ENCODE data around the gene GABRA4.

Gene GABRA4

DNA sequence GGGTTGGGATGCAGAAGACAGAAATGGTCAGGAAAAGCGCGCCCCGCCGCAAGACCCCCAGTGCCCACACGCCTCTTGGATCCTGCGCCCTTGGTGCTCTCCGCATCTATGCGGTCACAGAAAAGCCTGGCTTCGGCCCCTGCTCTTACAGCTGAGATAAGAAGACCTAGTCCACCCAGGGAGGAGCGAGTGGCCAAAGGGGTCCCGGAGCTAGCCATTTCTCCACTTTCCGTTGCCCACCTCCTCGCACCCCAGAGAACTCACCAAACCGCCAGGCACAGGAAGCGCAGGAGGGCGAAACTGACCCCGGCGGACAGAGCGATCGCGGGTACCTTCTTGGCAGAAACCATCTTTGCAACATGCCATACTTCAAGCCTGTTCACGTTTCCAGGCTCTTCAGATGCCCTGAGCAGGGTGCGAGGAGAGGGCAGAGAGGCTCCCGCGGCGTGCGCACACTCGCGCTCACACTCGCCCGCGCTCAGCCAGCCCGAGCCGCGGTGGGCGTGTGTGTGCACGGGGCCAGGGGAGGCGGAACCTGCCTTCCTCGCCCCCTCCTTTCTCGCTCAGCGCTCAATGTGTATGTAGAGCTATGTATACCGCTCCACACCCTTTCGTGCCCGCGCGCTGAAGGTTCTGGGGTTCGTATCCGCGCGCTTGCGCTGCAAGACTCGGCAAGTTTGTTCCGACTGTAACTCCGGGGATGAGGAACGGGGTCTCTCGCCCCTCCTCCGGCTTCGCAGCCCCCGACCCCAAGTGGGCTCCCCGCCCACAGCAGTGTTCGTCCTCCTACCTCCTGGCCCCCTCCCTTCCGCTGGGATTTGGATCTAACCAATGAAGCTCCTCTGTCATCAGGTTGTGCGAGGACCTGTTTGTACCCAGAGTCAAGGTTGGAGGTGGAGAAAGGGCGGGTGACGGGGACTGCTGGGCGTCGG is at the start of gene GABRA4:
GABRA4 (minus strand) TSS at position 507 of the 932 bp plus-strand sequence; CDS start at position 350, 157 bp downstream.
- DNase-seq (ENCODE audit: low spot score), result no peak

DNA sequence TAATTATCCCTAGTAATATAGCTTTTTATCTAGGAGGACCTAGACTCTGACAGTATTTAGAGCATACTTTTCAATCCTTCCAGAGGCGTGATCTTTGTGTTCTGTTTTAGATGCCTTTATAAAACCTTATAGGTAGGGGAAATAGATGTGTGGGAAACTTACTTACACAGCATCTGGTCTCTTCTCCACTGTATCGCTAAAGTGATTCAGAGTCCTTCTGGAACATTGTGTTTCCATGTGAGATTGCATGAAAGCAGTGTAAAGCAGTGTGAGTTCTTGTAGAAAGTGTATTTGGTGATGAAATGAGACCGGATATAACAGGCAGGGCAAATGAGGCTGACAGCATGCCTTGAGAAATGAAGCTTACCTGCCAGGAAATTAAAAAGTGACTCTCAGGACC is 47.4 kb upstream of the GABRA4 start:
- no peak for DNase-seq (ENCODE audit: low spot score)

DNA sequence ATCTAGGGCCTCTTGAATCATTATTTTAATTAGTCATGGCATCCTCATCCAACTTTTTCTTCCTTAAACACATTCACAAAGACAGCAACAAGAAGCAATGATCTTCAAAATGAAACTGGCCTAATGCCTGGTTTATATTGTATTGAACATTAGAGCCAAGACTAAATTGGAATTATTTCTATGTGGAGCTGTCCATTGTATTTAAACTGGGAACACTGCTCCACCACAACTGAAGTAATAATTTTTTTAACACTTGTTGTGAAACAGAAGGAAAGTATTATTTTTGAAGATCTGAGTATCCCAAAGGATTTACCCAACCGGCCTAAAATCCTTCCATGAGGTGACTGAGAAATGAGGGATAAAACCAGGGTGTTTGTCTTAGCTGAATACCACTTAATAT is 44.9 kb upstream of the GABRA4 start:
- DNase-seq (ENCODE audit: low spot score), result no peak

DNA sequence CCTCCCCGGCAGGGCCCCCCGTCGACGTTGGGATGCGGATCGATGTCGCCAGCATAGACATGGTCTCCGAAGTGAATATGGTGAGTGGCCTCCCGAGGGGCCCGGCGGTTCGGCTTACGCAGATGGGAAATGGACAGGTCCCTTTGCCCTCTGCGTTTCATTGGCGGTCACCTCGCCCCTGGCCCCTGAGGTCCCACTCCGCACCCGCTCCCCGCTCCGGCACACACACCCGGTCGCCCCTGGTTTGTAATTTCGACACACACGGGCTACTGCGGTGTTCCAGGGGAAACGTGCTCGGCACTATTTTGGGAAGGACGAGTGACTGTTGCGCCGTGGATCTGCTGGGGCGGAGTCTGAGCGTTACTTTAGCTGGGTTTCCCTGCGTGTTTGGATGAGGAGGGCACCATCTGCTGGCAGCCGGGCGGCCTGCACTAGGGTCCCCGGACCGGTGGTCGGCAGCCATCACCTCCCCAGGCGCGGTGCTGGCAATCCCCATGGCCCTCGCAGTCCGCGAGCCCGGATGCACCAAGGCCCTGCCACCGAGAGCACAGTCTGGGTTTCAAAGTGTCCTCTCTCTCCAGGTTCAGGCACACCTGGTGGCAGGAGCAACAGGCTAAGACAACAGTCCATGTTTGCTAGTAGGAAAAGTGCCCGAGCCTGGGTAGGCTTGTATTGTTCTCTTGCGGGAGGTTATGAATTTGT is 39.2 kb upstream of the GABRA4 start:
- DNase-seq (ENCODE audit: low spot score), result peak; percentile 61

DNA sequence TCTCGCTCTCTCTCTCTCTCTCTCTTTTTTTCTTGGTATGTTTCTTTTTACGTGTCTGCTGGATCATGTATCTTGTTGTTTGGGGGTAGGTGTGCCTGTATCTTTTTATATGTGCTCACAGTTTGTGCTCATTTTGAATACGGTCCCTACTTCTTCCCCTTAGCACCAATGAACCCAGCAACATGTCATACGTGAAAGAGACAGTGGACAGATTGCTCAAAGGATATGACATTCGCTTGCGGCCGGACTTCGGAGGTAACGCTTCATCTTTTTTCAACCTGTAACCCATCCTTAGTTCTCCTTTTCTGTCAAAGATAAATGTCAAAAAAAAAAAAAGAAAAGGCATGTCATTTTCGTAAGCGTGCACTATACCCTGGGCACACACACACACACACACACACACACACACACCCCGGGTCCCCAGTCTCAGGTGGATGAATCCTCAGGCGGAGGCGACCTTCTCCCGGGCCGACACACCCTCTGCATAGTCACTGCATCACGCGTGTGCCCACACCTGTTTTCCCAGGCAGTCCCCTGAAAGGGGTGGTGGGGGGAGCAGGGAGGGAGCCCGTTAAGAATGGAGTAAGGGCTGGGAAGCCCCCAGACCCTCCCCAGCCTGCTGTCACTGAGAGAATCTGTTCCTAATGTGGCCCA is 38.5 kb upstream of the GABRA4 start:
- DNase-seq (ENCODE audit: low spot score), result peak; percentile 30

DNA sequence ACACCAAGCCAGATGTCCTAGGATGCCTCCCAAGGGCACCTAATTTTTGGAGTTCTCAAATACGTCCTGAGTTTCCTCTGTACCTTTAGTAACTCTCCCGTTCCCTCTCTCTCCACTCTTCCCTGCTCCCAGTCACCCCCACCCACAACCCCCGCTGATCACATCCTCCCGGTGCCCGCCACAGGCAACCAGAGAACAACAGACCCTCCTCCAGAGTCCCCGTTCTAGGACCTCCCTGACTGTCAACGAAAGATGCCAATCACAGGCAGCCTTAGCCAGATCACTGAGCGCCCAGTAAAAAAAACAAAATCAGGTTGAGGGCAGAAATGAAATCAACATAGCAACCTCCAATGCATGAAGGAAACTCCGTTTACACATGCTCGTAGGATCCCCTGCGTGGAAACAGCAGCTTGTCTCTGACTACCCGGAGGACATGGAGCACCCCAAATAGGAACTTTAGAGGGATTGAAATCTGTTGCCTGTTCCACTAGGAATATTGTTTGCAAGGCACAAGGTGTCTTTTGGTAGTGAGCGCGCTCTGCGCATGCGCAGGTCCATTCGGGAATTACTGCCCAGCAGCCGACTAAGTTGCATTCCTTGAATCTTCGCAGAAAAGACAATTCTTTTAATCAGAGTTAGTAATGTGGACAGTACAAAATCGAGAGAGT is 37.8 kb upstream of the GABRA4 start, which contains the start of gene GABRB1:
GABRB1 (plus strand) TSS at position 557 of the 668 bp plus-strand sequence.
- peak; percentile 61 for DNase-seq (ENCODE audit: low spot score)

DNA sequence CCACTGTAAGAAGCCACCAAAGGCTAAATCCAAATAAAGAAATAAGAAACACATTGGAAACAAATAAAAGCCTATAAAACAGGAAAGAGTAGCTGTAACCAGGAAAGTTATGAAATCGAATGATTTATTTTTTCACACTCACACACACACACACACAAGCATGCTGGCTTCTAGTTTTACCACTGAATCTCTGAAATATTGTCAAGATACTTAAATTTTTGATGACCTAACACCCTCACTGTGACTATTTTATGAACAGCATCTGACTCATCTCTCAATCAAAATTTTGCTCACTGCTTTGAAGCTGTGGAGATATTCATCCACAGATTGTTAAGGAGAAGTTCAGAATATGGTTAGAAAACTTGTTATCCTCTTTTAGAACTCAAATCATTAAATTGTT is 24.1 kb upstream of the GABRA4 start:
- no peak for DNase-seq (ENCODE audit: low spot score)

DNA sequence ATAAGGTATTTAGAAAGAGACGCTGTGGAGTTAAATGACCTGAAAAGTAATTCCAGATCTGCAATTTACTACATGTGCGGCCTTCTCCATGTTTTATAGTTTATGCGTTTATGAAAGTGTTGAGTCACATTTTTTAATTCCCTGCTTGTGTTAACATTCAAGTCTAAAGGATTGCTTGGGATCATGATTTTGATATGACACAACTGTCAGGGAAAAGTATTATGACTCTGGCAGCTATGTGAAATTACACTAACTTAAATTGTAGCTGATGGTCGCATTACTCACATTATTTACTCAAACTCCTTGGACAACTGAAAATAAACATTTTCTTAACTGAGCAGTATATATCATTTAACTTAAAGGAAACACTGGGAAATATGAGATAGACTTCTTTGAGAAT is 23.7 kb upstream of the GABRA4 start:
- DNase-seq (ENCODE audit: low spot score), result no peak

DNA sequence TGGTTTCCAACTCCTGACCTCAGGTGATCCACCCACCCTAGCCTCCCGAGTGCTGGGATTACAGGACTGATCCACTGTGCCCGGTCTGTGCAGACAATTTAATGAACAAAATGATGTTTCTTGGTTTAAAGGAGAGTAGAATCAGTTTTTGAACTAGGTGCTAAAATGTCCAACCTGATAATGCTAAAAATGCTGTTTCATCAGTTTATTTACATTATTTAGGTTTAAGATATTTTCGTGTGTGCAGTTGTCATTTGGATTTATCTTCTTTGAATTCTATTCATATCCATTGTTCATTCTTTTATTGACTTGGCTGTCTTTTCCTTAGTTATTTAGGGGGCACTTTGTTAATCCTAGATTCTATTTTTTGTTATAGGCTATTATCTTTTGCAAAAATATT is 20.0 kb upstream of the GABRA4 start:
- no peak for DNase-seq (ENCODE audit: low spot score)

DNA sequence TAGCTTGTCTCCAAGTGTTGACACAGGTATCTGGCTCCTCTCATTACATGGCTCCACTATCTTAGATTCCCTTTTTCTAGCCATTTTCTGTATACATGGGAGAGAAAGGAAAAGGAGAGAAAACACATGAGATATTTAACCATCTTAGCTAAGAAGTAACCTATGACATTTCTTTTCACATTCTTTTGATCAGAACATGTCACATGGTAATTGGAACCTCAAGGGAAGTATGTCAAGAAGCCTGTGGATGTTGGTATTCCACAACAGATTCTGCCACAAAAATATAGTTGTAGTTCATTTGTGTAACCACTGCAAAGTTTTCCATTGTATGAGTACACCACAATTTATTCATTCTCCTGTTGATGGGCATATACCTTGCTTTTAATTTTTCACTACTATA is 19.3 kb upstream of the GABRA4 start:
- peak; percentile 57 for DNase-seq (ENCODE audit: low spot score)

DNA sequence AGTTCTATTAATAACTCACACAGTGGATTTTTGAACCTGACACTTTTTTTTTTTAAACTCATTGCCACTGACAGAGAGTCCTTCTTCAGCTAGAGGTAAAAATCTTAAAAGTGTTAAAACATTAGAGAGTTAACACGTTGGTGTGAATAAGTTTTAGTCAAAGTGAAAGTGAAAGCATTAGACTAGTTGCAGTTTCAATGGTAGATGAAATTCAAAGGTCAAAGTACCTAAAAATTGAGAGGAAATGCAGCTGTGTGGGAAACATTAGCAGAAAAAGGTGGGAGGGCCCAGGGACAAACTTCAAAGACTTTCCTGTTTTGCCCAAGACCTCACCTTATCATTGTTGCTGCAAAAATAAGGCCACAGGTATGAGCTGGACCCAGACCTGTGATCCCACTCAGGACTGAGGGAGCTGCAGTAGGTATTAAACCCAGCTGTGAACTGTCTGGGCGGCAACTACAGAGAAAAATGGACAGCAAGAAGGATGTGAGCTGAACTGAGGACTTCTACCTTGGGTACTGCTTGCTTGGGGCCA is 17.6 kb upstream of the GABRA4 start:
- DNase-seq (ENCODE audit: low spot score), result peak; percentile 15

DNA sequence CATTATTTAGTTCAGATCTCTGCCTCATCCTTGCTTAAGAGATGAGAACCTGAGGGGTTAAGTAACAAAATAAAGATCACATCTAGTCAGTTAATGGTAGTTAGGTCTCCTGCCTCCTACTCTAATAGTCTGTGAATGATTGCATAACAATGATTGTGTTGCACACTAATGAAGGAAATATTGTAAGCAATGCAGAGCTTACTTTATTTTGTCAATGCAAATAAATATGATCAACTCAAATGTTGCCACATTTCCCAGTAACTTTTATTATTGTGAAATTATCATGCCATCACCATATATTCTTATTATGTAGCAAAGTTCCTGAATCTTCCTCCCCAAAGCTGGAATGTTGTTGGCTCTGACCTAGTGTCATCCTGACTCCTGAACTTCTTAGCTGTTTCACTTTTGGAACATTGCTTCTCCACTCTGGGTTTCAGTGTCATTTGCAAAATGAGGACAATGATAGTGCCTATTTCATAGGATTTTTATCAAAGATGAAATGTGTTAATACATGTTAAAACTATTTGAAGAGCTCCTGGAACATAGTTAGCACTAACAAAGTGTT is 17.0 kb upstream of the GABRA4 start:
- DNase-seq (ENCODE audit: low spot score), result no peak

DNA sequence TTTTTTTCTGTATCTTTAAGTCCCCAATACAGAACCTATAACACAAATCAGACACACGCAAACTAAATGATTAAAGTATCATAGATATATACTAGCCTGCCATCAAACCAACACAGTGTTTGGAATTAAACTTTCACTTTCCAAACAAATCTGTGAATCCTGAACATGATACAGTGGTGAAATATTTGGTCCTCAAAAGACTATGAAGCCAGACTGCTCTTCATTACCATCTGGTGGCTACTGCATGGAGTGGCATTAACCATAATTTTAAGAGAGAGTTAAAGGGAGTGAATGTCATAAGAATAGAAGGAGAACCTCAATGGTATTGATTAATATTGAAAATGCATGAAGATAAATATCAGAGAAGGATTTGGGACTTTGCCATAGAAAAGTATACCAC is 9.2 kb upstream of the GABRA4 start:
- peak; percentile 27 for DNase-seq (ENCODE audit: low spot score)

DNA sequence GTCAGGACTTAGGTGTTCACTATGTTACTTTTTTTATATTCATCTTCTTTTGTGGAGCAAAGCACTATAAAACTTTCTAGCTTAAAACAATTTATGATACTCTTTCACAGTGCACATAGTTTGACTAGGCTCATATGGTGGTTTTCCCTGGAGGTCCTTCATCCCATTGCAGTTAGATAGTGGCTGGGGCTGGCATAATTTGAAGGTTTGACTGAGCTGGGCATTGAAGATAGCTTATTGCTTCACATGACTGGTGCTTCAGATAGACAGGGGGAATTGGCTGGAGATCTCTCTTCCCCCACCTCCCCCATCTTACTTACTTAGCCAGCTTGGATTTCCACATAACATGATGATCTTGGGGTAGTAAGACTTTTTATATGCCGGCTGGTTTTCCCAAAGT is 7.0 kb upstream of the GABRA4 start:
- DNase-seq (ENCODE audit: low spot score), result no peak

DNA sequence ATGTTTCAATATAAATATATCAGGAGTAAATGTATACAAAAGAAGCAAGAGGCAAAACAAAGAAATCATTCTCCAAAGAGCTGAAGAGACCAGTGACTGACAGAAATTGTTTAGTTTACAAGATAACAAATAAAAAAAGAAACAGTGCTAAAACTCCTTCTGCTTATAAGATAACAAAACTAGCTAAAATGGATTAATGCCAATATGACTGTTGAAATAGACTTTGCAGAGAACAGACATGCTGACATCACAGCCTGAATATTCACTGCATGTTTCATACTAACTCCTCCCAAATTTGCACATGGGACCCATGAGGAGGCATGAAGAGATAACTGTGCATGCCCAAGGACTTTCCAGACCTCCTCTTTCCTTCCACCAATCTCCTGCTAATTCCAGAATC is 6.2 kb upstream of the GABRA4 start:
- DNase-seq (ENCODE audit: low spot score), result no peak

DNA sequence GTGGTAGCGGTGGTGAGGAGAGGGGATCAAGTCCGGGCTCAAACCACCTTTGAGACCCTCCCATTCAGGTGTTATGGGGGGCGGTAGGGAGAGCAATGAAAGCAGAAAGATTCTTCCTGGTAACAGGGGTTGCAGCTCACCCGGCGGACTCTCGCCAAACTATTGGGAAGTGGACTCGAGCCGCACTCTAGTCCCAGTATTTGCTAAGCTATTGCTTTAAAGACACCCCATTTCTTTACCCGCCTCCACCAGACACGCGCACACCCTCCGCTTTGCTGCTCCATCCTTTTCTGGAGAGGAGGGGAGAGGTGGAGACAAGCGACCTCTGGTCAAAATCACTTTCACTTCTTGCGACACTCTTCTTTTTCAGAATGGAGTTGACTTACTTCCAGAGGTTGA is 625 bp upstream of the GABRA4 start:
- DNase-seq (ENCODE audit: low spot score), result no peak

DNA sequence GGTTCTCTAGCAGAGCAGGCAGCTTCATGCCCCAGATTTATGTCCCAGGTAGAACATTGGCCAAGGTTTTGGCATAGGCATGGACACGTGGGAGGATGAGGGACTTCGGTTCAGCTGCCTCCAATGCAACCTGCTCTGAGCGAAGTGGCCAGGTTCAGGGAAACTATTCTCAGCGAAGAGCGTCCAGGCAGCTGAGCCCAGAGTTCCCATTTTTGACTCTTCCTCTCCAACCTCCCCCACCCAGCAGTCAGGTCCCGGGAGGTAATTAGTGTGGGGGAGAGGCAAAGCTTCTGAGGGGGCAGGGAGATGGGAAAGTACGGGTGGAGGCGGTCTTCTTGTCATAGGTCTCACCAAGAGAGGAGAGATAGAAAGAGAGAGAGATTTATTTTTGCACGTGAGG is 1.0 kb downstream of the GABRA4 start:
- DNase-seq (ENCODE audit: low spot score), result no peak

DNA sequence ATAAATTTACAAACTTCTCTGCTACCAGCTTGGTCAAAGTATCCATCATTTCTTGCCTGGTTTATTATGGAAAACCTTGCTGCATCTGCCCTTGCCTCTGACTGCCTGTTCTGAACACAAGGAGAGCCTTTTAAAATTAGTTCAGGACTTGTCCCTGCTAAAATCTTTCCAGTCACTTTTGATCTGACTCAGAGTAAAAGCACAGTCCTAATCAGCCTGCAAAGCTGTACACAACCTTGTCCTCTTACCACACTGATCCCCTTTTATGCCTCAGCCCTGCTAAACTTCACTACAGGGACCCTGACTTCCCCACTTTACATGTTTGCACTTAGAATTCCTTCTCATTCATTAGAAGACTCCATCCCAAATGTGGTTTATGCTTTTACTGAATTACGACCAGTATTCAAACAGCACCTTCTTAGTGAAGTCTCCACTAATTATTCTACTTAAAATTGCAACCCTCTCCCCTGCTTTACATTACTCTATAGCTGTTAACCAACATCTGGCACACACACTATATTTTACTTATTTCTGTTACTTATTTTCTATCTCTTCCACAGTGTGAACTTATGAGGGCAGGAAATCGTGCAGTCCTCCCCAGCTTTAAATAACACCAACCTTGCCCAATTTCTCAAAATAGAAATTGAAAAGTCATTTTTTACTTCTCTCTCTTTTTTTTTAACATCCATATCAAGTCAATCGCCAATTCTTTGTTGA is 6.3 kb downstream of the GABRA4 start:
- no peak for DNase-seq (ENCODE audit: low spot score)

DNA sequence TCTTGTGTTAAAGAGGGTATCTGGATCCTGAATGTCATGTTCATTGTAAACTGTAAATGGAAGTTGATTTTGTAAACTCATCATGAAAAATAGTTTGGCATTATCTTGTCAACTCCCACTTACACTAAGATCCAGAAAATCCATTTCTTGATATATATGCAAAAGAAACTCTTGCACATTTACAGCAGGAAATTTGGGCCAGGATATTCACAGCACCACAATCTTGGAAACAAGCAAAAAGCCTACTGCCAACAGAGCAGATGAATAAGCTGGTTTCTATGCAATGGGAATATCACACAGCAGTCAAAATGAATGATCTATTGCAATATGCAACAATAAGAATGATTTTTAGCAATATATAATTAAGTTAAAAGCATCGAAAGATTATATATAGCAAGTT is 8.6 kb downstream of the GABRA4 start:
- no peak for DNase-seq (ENCODE audit: low spot score)

DNA sequence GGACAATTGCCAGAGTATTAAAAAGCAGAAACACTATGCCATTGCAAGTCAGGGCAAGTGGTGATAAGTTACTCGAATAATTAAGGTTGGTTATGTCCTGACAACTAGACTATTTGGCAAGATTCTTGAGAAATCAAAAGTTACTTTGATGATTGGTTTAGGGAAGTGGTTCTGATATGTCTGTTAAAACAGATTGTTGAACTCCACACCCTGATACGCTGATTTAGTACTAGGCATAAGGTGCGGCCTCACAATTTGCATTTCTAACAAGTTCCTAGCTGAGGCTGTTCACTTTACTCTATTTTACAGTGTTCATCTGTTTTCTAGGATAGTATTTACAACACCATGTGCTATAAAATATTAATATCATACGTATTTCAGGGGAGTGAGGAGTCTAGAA is 12.5 kb downstream of the GABRA4 start:
- DNase-seq (ENCODE audit: low spot score), result no peak

DNA sequence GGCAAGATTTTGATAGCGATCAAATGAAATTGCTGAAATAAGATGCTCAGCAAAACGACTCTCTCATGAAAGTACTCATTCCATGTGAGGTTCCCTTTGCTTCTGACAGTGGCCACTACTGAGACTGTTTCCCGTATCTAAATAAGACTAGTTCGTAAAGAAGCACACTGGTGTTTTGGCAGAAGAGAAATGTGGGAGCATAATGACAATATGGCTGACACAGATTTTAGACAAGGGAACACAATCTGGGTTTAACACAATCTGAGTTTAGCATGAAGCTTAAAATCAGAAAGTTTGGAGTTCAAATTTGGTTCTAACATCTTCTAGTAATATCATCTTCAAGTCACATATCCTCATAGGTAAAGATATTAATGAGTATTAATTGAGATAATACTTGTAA is 13.7 kb downstream of the GABRA4 start:
- DNase-seq (ENCODE audit: low spot score), result no peak
